HG03103 (cell line): Measurements from ENCODE around the gene LRRC4.

ENCODE experiments used
- ATAC-seq: cut with Tn5 transposase; IDR thresholded peaks from one replicate; pipeline ENCODE4 v1.9.1; 2021; ENCODE audit warnings: low read depth; ENCODE audit not compliant: unreplicated experiment

Gene LRRC4

GRCh38 chr7:128060018-128060417 lies 28.8 kb upstream of the LRRC4 start:
- no peak for ATAC-seq

GRCh38 chr7:128059143-128059988 lies 28.1 kb upstream of the LRRC4 start:
- no peak for ATAC-seq

GRCh38 chr7:128057909-128058308 lies 26.7 kb upstream of the LRRC4 start:
- no peak for ATAC-seq

GRCh38 chr7:128056901-128057300 lies 25.7 kb upstream of the LRRC4 start:
- no peak for ATAC-seq

GRCh38 chr7:128055637-128056036 lies 24.4 kb upstream of the LRRC4 start:
- no peak for ATAC-seq

GRCh38 chr7:128054511-128054910 lies 23.3 kb upstream of the LRRC4 start:
- ATAC-seq = no peak

- no peak for ATAC-seq
These were observed 22.8 kb upstream of the LRRC4 start for GRCh38 chr7:128053991-128054390.

GRCh38 chr7:128053023-128053422 lies 21.8 kb upstream of the LRRC4 start:
- ATAC-seq = no peak

GRCh38 chr7:128052404-128052803 lies 21.2 kb upstream of the LRRC4 start:
- no peak for ATAC-seq

GRCh38 chr7:128045766-128046165 lies 14.5 kb upstream of the LRRC4 start:
- no peak for ATAC-seq

- ATAC-seq = no peak
These were observed 13.9 kb upstream of the LRRC4 start for GRCh38 chr7:128045158-128045557.

GRCh38 chr7:128044064-128044463 lies 12.8 kb upstream of the LRRC4 start:
- no peak for ATAC-seq

- ATAC-seq = no peak
These were observed 10.8 kb upstream of the LRRC4 start for GRCh38 chr7:128042012-128042411.

- ATAC-seq = no peak
These were observed 10.0 kb upstream of the LRRC4 start for GRCh38 chr7:128041203-128041602.

- no peak for ATAC-seq
These were observed 9.0 kb upstream of the LRRC4 start for GRCh38 chr7:128040205-128040604.

GRCh38 chr7:128039544-128039953 lies 8.3 kb upstream of the LRRC4 start:
- no peak for ATAC-seq

- no peak for ATAC-seq
These were observed 6.8 kb upstream of the LRRC4 start for GRCh38 chr7:128037880-128038619.

GRCh38 chr7:128037081-128037480 lies 5.8 kb upstream of the LRRC4 start:
- peak; percentile 9 for ATAC-seq

- ATAC-seq = peak; percentile 36
These were observed 5.1 kb upstream of the LRRC4 start for GRCh38 chr7:128036226-128036940.

GRCh38 chr7:128035712-128036111 lies 4.5 kb upstream of the LRRC4 start:
- no peak for ATAC-seq

- ATAC-seq = no peak
These were observed 3.6 kb upstream of the LRRC4 start for GRCh38 chr7:128034825-128035224.
